GM18498 (cell line): ENCODE measurements around the gene SYTL5.
A peak's percentile ranks its signal among the peaks of the same experiment; 100 is the strongest.

ENCODE experiments used
- ATAC-seq: cut with Tn5 transposase; IDR thresholded peaks from one replicate; pipeline ENCODE4 v1.9.1; 2021; ENCODE audit warnings: mild to moderate bottlenecking, moderate library complexity; ENCODE audit not compliant: unreplicated experiment

SYTL5 gene

GRCh38 chrX:38086451-38087215 is 80.3 kb downstream of the SYTL5 start:
- no peak for ATAC-seq

- ATAC-seq, result no peak
Observed at GRCh38 chrX:38087594-38087993, 81.2 kb downstream of the SYTL5 start.

GRCh38 chrX:38089173-38089982 is 83.0 kb downstream of the SYTL5 start:
- no peak for ATAC-seq

GRCh38 chrX:38095971-38096529 is 89.7 kb downstream of the SYTL5 start:
- ATAC-seq, result no peak

GRCh38 chrX:38099688-38100087 is 93.3 kb downstream of the SYTL5 start:
- ATAC-seq, result no peak

GRCh38 chrX:38102240-38102639 is 95.9 kb downstream of the SYTL5 start:
- ATAC-seq, result no peak

- no peak for ATAC-seq
Observed at GRCh38 chrX:38102875-38103274, 96.5 kb downstream of the SYTL5 start.

- ATAC-seq, result peak; percentile 92
Observed at GRCh38 chrX:38103857-38104812, 97.8 kb downstream of the SYTL5 start.

- no peak for ATAC-seq
Observed at GRCh38 chrX:38105216-38105725, 98.9 kb downstream of the SYTL5 start.

- no peak for ATAC-seq
Observed at GRCh38 chrX:38106991-38107655, 100.8 kb downstream of the SYTL5 start.

GRCh38 chrX:38108364-38108763 is 102.0 kb downstream of the SYTL5 start:
- no peak for ATAC-seq

GRCh38 chrX:38109042-38109898 is 102.9 kb downstream of the SYTL5 start:
- no peak for ATAC-seq

- no peak for ATAC-seq
Observed at GRCh38 chrX:38110231-38110630, 103.9 kb downstream of the SYTL5 start.

- no peak for ATAC-seq
Observed at GRCh38 chrX:38111196-38111595, 104.8 kb downstream of the SYTL5 start.

GRCh38 chrX:38112566-38112965 is 106.2 kb downstream of the SYTL5 start:
- ATAC-seq, result peak; percentile 87

- ATAC-seq, result no peak
Observed at GRCh38 chrX:38116706-38117105, 110.4 kb downstream of the SYTL5 start.

GRCh38 chrX:38117485-38117884 is 111.1 kb downstream of the SYTL5 start:
- ATAC-seq, result no peak

- no peak for ATAC-seq
Observed at GRCh38 chrX:38124000-38124399, 117.6 kb downstream of the SYTL5 start.

GRCh38 chrX:38126179-38126578 is 119.8 kb downstream of the SYTL5 start:
- no peak for ATAC-seq
